Liver (tissue), 3 donors: ENCODE results near the gene ADCK1.

Source experiments
- EGR1 ChIP-seq, 2 donors: IDR thresholded peaks; 2 replicates each; pipeline ENCODE4 v1.6.1; 2016 to 2018; ENCODE audit warnings: antibody characterized with exemption in 2 of 2, low read depth in 2 of 2
- FOXA1 ChIP-seq: IDR thresholded peaks from 2 replicates; pipeline ENCODE4 v1.6.1; 2016; ENCODE audit warnings: antibody characterized with exemption
- HNF4A ChIP-seq, 2 donors: conservative IDR thresholded peaks; 2 replicates each; pipeline ENCODE4 v1.6.1; 2016; ENCODE audit warnings: antibody characterized with exemption in 2 of 2, mild to moderate bottlenecking in 2 of 2
- NR2F2 ChIP-seq: IDR thresholded peaks from 2 replicates; pipeline ENCODE4 v1.6.1; 2016; ENCODE audit warnings: antibody characterized with exemption
- RAD21 ChIP-seq, 2 donors: IDR thresholded peaks; 2 replicates each; pipeline ENCODE4 v1.6.1; 2016; ENCODE audit warnings: antibody characterized with exemption in 2 of 2, mild to moderate bottlenecking in 2 of 2
- RXRA ChIP-seq, 2 donors: IDR thresholded peaks; 2 replicates each; pipeline ENCODE4 v1.6.1; 2017 to 2018; ENCODE audit warnings: antibody characterized with exemption in 2 of 2, mild to moderate bottlenecking in 1 of 2
- SP1 ChIP-seq: IDR thresholded peaks from 2 replicates; pipeline ENCODE4 v1.6.1; 2018; ENCODE audit warnings: antibody characterized with exemption, mild to moderate bottlenecking
- TAF1 ChIP-seq: conservative IDR thresholded peaks from 2 replicates; pipeline ENCODE4 v1.6.1; 2016; ENCODE audit warnings: antibody characterized with exemption, mild to moderate bottlenecking
- YY1 ChIP-seq: IDR thresholded peaks from 2 replicates; pipeline ENCODE4 v1.6.1; 2016; ENCODE audit warnings: antibody characterized with exemption, mild to moderate bottlenecking
- TF ChIP-seq, protein P1 (sequence below): fragments of 150-350 bp; IDR thresholded peaks from 2 replicates; pipeline ENCODE4 v1.5.1; 2017; ENCODE audit warnings: improper control_type of control experiment, low read depth, low read length; ENCODE audit not compliant: missing input control
- TF ChIP-seq, protein P2 (sequence below): IDR thresholded peaks from 2 replicates; pipeline ENCODE4 v1.6.1; 2016; ENCODE audit warnings: antibody characterized with exemption
- TF ChIP-seq, protein P3 (sequence below): IDR thresholded peaks from 2 replicates; pipeline ENCODE4 v1.6.1; 2016; ENCODE audit warnings: antibody characterized with exemption, mild to moderate bottlenecking
- TF ChIP-seq, protein P4 (sequence below): IDR thresholded peaks from 2 replicates; pipeline ENCODE4 v1.6.1; 2016; ENCODE audit warnings: antibody characterized with exemption
- TF ChIP-seq, protein P5 (sequence below): IDR thresholded peaks from 2 replicates; pipeline ENCODE4 v1.6.1; 2016; ENCODE audit warnings: antibody characterized with exemption
- donor health status: healthy.
- donor health status: healthy.

DNA sequence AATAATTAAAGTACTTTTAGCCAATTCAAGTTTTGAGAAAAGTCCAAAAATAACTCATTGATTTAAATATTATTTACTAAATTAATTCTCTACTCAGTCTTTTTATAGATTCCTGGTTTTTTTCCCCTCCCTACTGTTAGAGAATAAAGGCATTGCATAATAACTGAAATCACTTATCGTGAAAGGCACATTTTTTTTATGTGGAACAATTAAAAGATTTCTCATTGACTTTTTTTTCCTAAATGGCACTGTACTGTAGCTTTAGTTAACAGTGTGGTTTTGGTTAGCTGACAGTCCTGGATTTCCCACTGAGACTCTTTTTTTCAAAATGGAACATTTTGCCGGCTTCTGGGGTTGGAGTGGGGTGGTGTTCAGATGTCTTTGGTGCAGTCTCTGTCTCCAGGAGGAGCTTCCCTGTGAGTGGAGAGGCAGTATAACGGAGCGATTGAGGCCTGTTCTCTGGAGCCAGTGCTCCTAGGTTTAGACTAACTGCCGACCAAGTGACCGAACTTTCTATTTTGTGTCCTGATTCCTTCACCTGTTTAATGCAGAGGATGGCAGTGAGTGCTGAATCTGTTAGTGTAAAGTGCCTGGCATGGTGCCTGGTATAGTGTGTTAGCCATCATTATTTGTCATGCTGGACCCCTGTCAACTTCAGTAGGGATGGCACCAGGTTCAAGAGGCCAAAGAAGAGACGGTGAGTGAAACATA, 117.7 kb downstream of the ADCK1 start:
- TF ChIP-seq SP1 (no peak), EGR1 (IDR thresholded peaks at IDR 0.05; ENCODE audit: low read depth in 2 of 2) (no peak), TAF1 (no peak), RAD21 (IDR thresholded peaks at IDR 0.05) (no peak), NR2F2 (no peak), YY1 (no peak), RXRA (IDR thresholded peaks at IDR 0.05) (no peak), FOXA1 (no peak), HNF4A (conservative IDR thresholded peaks at IDR 0.05) (no peak)
- TF ChIP-seq, protein P1, sequence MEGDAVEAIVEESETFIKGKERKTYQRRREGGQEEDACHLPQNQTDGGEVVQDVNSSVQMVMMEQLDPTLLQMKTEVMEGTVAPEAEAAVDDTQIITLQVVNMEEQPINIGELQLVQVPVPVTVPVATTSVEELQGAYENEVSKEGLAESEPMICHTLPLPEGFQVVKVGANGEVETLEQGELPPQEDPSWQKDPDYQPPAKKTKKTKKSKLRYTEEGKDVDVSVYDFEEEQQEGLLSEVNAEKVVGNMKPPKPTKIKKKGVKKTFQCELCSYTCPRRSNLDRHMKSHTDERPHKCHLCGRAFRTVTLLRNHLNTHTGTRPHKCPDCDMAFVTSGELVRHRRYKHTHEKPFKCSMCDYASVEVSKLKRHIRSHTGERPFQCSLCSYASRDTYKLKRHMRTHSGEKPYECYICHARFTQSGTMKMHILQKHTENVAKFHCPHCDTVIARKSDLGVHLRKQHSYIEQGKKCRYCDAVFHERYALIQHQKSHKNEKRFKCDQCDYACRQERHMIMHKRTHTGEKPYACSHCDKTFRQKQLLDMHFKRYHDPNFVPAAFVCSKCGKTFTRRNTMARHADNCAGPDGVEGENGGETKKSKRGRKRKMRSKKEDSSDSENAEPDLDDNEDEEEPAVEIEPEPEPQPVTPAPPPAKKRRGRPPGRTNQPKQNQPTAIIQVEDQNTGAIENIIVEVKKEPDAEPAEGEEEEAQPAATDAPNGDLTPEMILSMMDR = no peak
- TF ChIP-seq, protein P2, sequence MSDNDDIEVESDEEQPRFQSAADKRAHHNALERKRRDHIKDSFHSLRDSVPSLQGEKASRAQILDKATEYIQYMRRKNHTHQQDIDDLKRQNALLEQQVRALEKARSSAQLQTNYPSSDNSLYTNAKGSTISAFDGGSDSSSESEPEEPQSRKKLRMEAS = no peak
- TF ChIP-seq, protein P3, sequence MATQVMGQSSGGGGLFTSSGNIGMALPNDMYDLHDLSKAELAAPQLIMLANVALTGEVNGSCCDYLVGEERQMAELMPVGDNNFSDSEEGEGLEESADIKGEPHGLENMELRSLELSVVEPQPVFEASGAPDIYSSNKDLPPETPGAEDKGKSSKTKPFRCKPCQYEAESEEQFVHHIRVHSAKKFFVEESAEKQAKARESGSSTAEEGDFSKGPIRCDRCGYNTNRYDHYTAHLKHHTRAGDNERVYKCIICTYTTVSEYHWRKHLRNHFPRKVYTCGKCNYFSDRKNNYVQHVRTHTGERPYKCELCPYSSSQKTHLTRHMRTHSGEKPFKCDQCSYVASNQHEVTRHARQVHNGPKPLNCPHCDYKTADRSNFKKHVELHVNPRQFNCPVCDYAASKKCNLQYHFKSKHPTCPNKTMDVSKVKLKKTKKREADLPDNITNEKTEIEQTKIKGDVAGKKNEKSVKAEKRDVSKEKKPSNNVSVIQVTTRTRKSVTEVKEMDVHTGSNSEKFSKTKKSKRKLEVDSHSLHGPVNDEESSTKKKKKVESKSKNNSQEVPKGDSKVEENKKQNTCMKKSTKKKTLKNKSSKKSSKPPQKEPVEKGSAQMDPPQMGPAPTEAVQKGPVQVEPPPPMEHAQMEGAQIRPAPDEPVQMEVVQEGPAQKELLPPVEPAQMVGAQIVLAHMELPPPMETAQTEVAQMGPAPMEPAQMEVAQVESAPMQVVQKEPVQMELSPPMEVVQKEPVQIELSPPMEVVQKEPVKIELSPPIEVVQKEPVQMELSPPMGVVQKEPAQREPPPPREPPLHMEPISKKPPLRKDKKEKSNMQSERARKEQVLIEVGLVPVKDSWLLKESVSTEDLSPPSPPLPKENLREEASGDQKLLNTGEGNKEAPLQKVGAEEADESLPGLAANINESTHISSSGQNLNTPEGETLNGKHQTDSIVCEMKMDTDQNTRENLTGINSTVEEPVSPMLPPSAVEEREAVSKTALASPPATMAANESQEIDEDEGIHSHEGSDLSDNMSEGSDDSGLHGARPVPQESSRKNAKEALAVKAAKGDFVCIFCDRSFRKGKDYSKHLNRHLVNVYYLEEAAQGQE = no peak
- TF ChIP-seq, protein P4, sequence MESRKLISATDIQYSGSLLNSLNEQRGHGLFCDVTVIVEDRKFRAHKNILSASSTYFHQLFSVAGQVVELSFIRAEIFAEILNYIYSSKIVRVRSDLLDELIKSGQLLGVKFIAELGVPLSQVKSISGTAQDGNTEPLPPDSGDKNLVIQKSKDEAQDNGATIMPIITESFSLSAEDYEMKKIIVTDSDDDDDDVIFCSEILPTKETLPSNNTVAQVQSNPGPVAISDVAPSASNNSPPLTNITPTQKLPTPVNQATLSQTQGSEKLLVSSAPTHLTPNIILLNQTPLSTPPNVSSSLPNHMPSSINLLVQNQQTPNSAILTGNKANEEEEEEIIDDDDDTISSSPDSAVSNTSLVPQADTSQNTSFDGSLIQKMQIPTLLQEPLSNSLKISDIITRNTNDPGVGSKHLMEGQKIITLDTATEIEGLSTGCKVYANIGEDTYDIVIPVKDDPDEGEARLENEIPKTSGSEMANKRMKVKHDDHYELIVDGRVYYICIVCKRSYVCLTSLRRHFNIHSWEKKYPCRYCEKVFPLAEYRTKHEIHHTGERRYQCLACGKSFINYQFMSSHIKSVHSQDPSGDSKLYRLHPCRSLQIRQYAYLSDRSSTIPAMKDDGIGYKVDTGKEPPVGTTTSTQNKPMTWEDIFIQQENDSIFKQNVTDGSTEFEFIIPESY = no peak
- TF ChIP-seq, protein P5, sequence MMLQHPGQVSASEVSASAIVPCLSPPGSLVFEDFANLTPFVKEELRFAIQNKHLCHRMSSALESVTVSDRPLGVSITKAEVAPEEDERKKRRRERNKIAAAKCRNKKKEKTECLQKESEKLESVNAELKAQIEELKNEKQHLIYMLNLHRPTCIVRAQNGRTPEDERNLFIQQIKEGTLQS = no peak
